Activated naive CD8-positive, alpha-beta T cell treated with anti-CD3 and anti-CD28 coated beads for 36 hours (primary cell): ENCODE data around the gene JAKMIP1. TPM values are rescaled to one million over a fixed set of nuclear protein-coding genes. Genes with fewer than 3 reads are reported as not detected.

Experiments used
- DNase-seq: peaks from one replicate; pipeline ENCODE4 v3.0.0; 2021
- H3K27ac Mint-ChIP-seq: one replicate; pipeline ENCODE4 v1.8.0; 2022; ENCODE audit warnings: mild to moderate bottlenecking, moderate library complexity, mixed read lengths
- H3K27me3 Mint-ChIP-seq: one replicate; pipeline ENCODE4 v1.8.0; 2022; ENCODE audit warnings: mild to moderate bottlenecking, mixed read lengths
- H3K36me3 Mint-ChIP-seq: one replicate; pipeline ENCODE4 v1.8.0; 2021; ENCODE audit warnings: mild to moderate bottlenecking, mixed read lengths
- H3K4me1 Mint-ChIP-seq: one replicate; pipeline ENCODE4 v1.8.0; 2021; ENCODE audit warnings: mixed read lengths
- H3K4me3 Mint-ChIP-seq: one replicate; pipeline ENCODE4 v1.8.0; 2022; ENCODE audit warnings: mild to moderate bottlenecking, moderate library complexity, mixed read lengths
- H3K9me3 Mint-ChIP-seq: one replicate; pipeline ENCODE4 v1.8.0; 2022; ENCODE audit warnings: mixed read lengths
- total RNA-seq, 2 experiments: library from RNA; stranded (reverse); gene quantifications; one replicate each; pipeline ENCODE4 v1.2.3, GENCODE V29; 2021

The JAKMIP1 gene
- total RNA-seq, 2 experiments from 2014 or later: 1.0 to 1.6 TPM

- Mint-ChIP-seq H3K4me3 (no peak overlapping the region), H3K4me1 (no peaks in the 10 kb centered on the region), H3K27ac (no peak overlapping the region), H3K9me3 (no peaks in the 10 kb centered on the region), H3K27me3 (no peaks in the 10 kb centered on the region), H3K36me3 (no peaks in the 10 kb centered on the region)
- no peak for DNase-seq
Observed at GRCh38 chr4:6027392-6027791, 173.0 kb downstream of the JAKMIP1 start.

GRCh38 chr4:6024313-6024960 lies 175.9 kb downstream of the JAKMIP1 start:
- no peak overlapping the region for H3K27ac Mint-ChIP-seq
- DNase-seq: no peak
- H3K4me1 Mint-ChIP-seq: no peaks in the 10 kb centered on the region
- H3K36me3 Mint-ChIP-seq: no peaks in the 10 kb centered on the region
- H3K4me3 Mint-ChIP-seq: no peak overlapping the region
- H3K27me3 Mint-ChIP-seq: peaks cover 4% of the 10 kb centered on the region
- no peaks in the 10 kb centered on the region for H3K9me3 Mint-ChIP-seq

GRCh38 chr4:6023731-6024130 lies 176.6 kb downstream of the JAKMIP1 start:
- H3K27ac Mint-ChIP-seq: no peak overlapping the region
- no peak for DNase-seq
- no peaks in the 10 kb centered on the region for H3K9me3 Mint-ChIP-seq
- H3K36me3 Mint-ChIP-seq: no peaks in the 10 kb centered on the region
- no peak overlapping the region for H3K4me3 Mint-ChIP-seq
- H3K4me1 Mint-ChIP-seq: no peaks in the 10 kb centered on the region
- H3K27me3 Mint-ChIP-seq: peaks cover 8% of the 10 kb centered on the region

- Mint-ChIP-seq H3K4me3 (no peak overlapping the region), H3K9me3 (no peaks in the 10 kb centered on the region), H3K27ac (no peak overlapping the region), H3K36me3 (no peaks in the 10 kb centered on the region), H3K27me3 (peaks cover 8% of the 10 kb centered on the region), H3K4me1 (no peaks in the 10 kb centered on the region)
- no peak for DNase-seq
Observed at GRCh38 chr4:6022607-6023288, 177.6 kb downstream of the JAKMIP1 start.

GRCh38 chr4:6021831-6022606 lies 178.3 kb downstream of the JAKMIP1 start:
- Mint-ChIP-seq H3K9me3 (no peaks in the 10 kb centered on the region), H3K27me3 (peaks cover 8% of the 10 kb centered on the region), H3K36me3 (no peaks in the 10 kb centered on the region), H3K4me3 (no peak overlapping the region), H3K4me1 (no peaks in the 10 kb centered on the region), H3K27ac (no peak overlapping the region)
- no peak for DNase-seq

- Mint-ChIP-seq H3K4me3 (no peak overlapping the region), H3K9me3 (no peaks in the 10 kb centered on the region), H3K27ac (no peak overlapping the region), H3K27me3 (peaks cover 8% of the 10 kb centered on the region), H3K36me3 (no peaks in the 10 kb centered on the region), H3K4me1 (no peaks in the 10 kb centered on the region)
- DNase-seq: no peak
Observed at GRCh38 chr4:6020613-6021012, 179.7 kb downstream of the JAKMIP1 start.

GRCh38 chr4:6019316-6020263 lies 180.8 kb downstream of the JAKMIP1 start:
- no peak overlapping the region for H3K4me3 Mint-ChIP-seq
- H3K36me3 Mint-ChIP-seq: no peaks in the 10 kb centered on the region
- no peak overlapping the region for H3K27ac Mint-ChIP-seq
- H3K4me1 Mint-ChIP-seq: no peaks in the 10 kb centered on the region
- peaks cover 10% of the 10 kb centered on the region for H3K27me3 Mint-ChIP-seq
- no peaks in the 10 kb centered on the region for H3K9me3 Mint-ChIP-seq
- no peak for DNase-seq

- Mint-ChIP-seq H3K27me3 (peaks cover 10% of the 10 kb centered on the region), H3K4me3 (no peak within 1 kb of the TSS), H3K4me1 (no peaks in the 10 kb centered on the region), H3K36me3 (no peaks in the 10 kb centered on the region), H3K9me3 (no peaks in the 10 kb centered on the region), H3K27ac (no peak within 1 kb of the TSS)
- no peak for DNase-seq
Observed at GRCh38 chr4:6018331-6018730, 182.0 kb downstream of the JAKMIP1 start, which contains the start of gene C4orf50. Gene C4orf50, minus strand, starts transcription at chr4:6018431.

GRCh38 chr4:6017800-6018199 lies 182.5 kb downstream of the JAKMIP1 start:
- no peak for DNase-seq
- no peaks in the 10 kb centered on the region for H3K4me1 Mint-ChIP-seq

GRCh38 chr4:6017030-6017429 lies 183.3 kb downstream of the JAKMIP1 start:
- Mint-ChIP-seq H3K9me3 (no peaks in the 10 kb centered on the region), H3K4me3 (no peak overlapping the region), H3K27ac (no peak overlapping the region), H3K27me3 (peaks cover 10% of the 10 kb centered on the region), H3K4me1 (no peaks in the 10 kb centered on the region), H3K36me3 (no peaks in the 10 kb centered on the region)
- DNase-seq: no peak

More at GRCh38 chr4:6017800-6018199, 182.5 kb downstream of the JAKMIP1 start:
- Mint-ChIP-seq H3K9me3 (no peaks in the 10 kb centered on the region), H3K27me3 (peaks cover 10% of the 10 kb centered on the region), H3K27ac (no peak overlapping the region), H3K4me3 (no peak overlapping the region), H3K36me3 (no peaks in the 10 kb centered on the region)

GRCh38 chr4:6013564-6013963 lies 186.8 kb downstream of the JAKMIP1 start:
- Mint-ChIP-seq H3K4me3 (no peak overlapping the region), H3K4me1 (peaks cover 3% of the 10 kb centered on the region), H3K36me3 (no peaks in the 10 kb centered on the region), H3K27me3 (peaks cover 25% of the 10 kb centered on the region), H3K9me3 (no peaks in the 10 kb centered on the region), H3K27ac (no peak overlapping the region)
- no peak for DNase-seq

- no peak overlapping the region for H3K27ac Mint-ChIP-seq
- no peak for DNase-seq
- peaks cover 3% of the 10 kb centered on the region for H3K4me1 Mint-ChIP-seq
- H3K27me3 Mint-ChIP-seq: peaks cover 28% of the 10 kb centered on the region
- no peak overlapping the region for H3K4me3 Mint-ChIP-seq
- no peaks in the 10 kb centered on the region for H3K9me3 Mint-ChIP-seq
- no peaks in the 10 kb centered on the region for H3K36me3 Mint-ChIP-seq
Observed at GRCh38 chr4:6012200-6012599, 188.1 kb downstream of the JAKMIP1 start.

- Mint-ChIP-seq H3K36me3 (no peaks in the 10 kb centered on the region), H3K4me3 (no peak overlapping the region), H3K9me3 (no peaks in the 10 kb centered on the region), H3K4me1 (peaks cover 3% of the 10 kb centered on the region), H3K27ac (no peak overlapping the region), H3K27me3 (peaks cover 33% of the 10 kb centered on the region)
- DNase-seq: no peak
Observed at GRCh38 chr4:6011686-6012085, 188.7 kb downstream of the JAKMIP1 start.

GRCh38 chr4:6011271-6011671 lies 189.1 kb downstream of the JAKMIP1 start:
- Mint-ChIP-seq H3K9me3 (no peaks in the 10 kb centered on the region), H3K4me3 (no peak overlapping the region), H3K4me1 (peaks cover 3% of the 10 kb centered on the region), H3K27me3 (peaks cover 35% of the 10 kb centered on the region), H3K27ac (no peak overlapping the region), H3K36me3 (no peaks in the 10 kb centered on the region)
- no peak for DNase-seq
